KMS-11 (cell line): ENCODE measurements around the gene ABHD12.

Experiments
- H2AFZ ChIP-seq: fragments of 200-600 bp; sonication (generic); 2 replicates; pipeline ENCODE4 v1.6.1; 2016; ENCODE audit warnings: antibody characterized with exemption, mixed run types, low read depth
- H3K27ac ChIP-seq: fragments of 200-600 bp; sonication (generic); 2 replicates; pipeline ENCODE4 v1.6.1; 2016; ENCODE audit warnings: mild to moderate bottlenecking, mixed run types
- H3K27me3 ChIP-seq: fragments of 200-600 bp; sonication (generic); 2 replicates; pipeline ENCODE4 v1.6.1; 2017; ENCODE audit warnings: mild to moderate bottlenecking, low read depth, mixed run types, moderate library complexity; ENCODE audit not compliant: insufficient read depth
- H3K36me3 ChIP-seq: fragments of 200-600 bp; sonication (generic); 2 replicates; pipeline ENCODE4 v1.6.1; 2017; ENCODE audit warnings: mild to moderate bottlenecking, mixed run types; ENCODE audit not compliant: insufficient read depth
- H3K4me1 ChIP-seq: fragments of 200-600 bp; sonication (generic); 2 replicates; pipeline ENCODE4 v1.6.1; 2016; ENCODE audit warnings: mild to moderate bottlenecking, low read depth, mixed run types; ENCODE audit not compliant: poor library complexity, severe bottlenecking
- H3K4me2 ChIP-seq: fragments of 200-600 bp; sonication (generic); 2 replicates; pipeline ENCODE4 v1.7.0; 2016; ENCODE audit warnings: mild to moderate bottlenecking, mixed run types
- H3K4me3 ChIP-seq: fragments of 200-600 bp; sonication (generic); IDR thresholded peaks from 2 replicates; pipeline ENCODE4 v1.6.1; 2017; ENCODE audit warnings: low read depth, low read length, mixed read lengths; ENCODE audit not compliant: insufficient read depth
- H3K79me2 ChIP-seq: fragments of 200-600 bp; sonication (generic); 2 replicates; pipeline ENCODE4 v1.6.1; 2016; ENCODE audit warnings: low read depth, mixed run types; ENCODE audit not compliant: insufficient read depth
- H3K9ac ChIP-seq: fragments of 200-600 bp; sonication (generic); 2 replicates; pipeline ENCODE4 v1.6.1; 2016; ENCODE audit warnings: mild to moderate bottlenecking, mixed run types
- H4K20me1 ChIP-seq: fragments of 200-600 bp; sonication (generic); 2 replicates; pipeline ENCODE4 v1.6.1; 2016; ENCODE audit warnings: mild to moderate bottlenecking, mixed run types; ENCODE audit not compliant: insufficient read depth
- TF ChIP-seq, protein P1 (sequence below): fragments of 200-600 bp; sonication (generic); conservative IDR thresholded peaks from 2 replicates; pipeline ENCODE4 v1.6.1; 2017; ENCODE audit warnings: low read depth, mild to moderate bottlenecking, antibody characterized with exemption, low read length, moderate library complexity, mixed read lengths

ABHD12 gene

DNA sequence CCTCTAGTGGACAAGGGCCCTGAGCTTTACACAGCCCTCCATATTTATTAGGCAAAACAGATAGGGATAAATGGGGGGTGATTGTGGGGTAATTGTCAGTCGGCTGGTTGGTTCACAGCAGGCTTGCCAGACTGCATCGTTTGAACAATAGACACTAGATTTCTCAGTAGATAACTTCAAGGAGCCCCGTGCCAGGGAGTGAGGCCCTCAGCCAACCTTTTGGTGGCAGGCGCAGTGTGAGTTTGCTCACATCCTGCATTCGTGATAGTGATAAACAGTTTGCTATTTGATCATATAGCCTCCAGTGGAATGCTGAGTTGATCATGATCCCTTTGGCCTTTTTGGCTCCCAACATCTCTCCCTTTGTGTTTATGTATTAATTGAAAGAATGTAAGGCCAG is 3.6 kb upstream of the ABHD12 start:
- Histone ChIP-seq H3K27me3 (no peaks in the 10 kb centered on the region), H3K9ac (no peak overlapping the region), H2AFZ (no peak overlapping the region), H3K79me2 (peaks cover 9% of the 10 kb centered on the region; the same call in 1 of the 2 replicates), H4K20me1 (no peaks in the 10 kb centered on the region), H3K36me3 (no peaks in the 10 kb centered on the region), H3K27ac (no peak overlapping the region), H3K4me3 (no peak overlapping the region), H3K4me2 (no peak overlapping the region), H3K4me1 (peaks cover 28% of the 10 kb centered on the region)
- TF ChIP-seq, protein P1, sequence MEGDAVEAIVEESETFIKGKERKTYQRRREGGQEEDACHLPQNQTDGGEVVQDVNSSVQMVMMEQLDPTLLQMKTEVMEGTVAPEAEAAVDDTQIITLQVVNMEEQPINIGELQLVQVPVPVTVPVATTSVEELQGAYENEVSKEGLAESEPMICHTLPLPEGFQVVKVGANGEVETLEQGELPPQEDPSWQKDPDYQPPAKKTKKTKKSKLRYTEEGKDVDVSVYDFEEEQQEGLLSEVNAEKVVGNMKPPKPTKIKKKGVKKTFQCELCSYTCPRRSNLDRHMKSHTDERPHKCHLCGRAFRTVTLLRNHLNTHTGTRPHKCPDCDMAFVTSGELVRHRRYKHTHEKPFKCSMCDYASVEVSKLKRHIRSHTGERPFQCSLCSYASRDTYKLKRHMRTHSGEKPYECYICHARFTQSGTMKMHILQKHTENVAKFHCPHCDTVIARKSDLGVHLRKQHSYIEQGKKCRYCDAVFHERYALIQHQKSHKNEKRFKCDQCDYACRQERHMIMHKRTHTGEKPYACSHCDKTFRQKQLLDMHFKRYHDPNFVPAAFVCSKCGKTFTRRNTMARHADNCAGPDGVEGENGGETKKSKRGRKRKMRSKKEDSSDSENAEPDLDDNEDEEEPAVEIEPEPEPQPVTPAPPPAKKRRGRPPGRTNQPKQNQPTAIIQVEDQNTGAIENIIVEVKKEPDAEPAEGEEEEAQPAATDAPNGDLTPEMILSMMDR: no peak

DNA sequence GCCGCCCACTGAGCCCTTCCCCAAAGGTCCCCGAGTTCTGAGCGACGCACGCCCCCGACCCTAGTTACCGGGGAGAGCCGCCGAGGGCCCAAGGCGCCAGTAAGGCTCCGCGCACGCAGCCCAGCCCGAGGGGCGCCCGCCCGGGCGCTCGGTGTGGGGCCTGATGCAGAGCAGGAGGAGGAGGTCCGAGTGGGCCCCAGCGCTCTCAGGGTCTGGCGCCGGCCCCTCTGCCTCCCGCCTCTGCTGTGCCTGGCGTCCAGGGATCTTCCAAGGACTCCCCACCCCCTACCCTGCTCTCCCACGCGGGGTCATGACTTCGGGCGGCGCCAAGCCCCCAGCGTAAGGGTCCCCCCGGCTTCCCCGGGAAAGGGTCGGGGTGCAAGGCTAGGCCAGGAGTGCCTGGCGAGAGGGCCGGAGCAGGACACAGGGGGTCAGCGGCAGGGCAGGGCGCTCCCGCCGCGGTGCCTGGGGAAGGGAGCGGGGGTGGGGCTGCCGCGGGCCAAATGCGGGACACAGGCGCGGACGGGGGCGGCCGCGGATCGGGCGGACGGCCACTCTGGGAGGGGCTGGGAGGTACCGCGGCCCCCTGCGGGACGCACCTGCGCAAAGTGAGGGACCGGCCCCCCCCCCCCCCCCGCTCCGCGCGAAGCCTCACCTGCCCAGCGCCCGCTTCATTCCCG is 637 bp downstream of the ABHD12 start:
- H3K9ac ChIP-seq: peak overlapping the region; percentile 49; the same call in 1 of the 2 replicates
- H4K20me1 ChIP-seq: no peaks in the 10 kb centered on the region
- peak overlapping the region; percentile 33; the same call in 1 of the 2 replicates for H3K27ac ChIP-seq
- no peaks in the 10 kb centered on the region for H3K36me3 ChIP-seq
- H3K4me2 ChIP-seq: peak overlapping the region; percentile 82
- H3K4me1 ChIP-seq: peaks cover 16% of the 10 kb centered on the region
- peak overlapping the region; percentile 38 for H2AFZ ChIP-seq
- no peaks in the 10 kb centered on the region for H3K27me3 ChIP-seq
- peaks cover 46% of the 10 kb centered on the region for H3K79me2 ChIP-seq
- TF ChIP-seq, protein P1: no peak
- no peak overlapping the region for H3K4me3 ChIP-seq

DNA sequence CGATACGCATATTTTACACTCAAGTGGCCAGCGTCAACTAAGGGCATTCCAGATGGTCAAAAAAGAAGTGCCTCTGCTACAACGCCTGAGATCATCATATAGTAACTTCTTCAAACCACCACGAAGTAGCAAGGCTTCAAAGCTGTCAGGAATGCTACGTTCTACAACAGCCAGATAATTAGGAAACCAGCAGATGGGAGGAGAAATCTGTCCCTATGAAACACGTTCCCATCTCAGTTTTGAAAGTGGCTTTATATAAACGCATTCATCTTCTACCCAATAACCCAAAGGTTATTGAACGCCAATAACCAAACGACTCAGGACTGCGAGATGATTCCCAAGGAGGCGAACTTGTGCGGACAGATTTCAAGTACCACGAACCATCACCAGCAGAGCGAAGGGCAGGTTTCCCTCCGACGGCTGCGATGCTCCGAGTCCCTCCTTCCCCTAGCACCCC is 1.2 kb downstream of the ABHD12 start:
- H3K9ac ChIP-seq: peak overlapping the region; percentile 49; the same call in 1 of the 2 replicates
- no peak overlapping the region for H3K4me3 ChIP-seq
- TF ChIP-seq, protein P1: no peak
- no peaks in the 10 kb centered on the region for H3K36me3 ChIP-seq
- H3K27me3 ChIP-seq: no peaks in the 10 kb centered on the region
- H3K79me2 ChIP-seq: peaks cover 52% of the 10 kb centered on the region
- peak overlapping the region; percentile 32; the same call in 1 of the 2 replicates for H3K27ac ChIP-seq
- H3K4me2 ChIP-seq: peak overlapping the region; percentile 82
- H2AFZ ChIP-seq: peak overlapping the region; percentile 38
- peaks cover 16% of the 10 kb centered on the region for H3K4me1 ChIP-seq
- H4K20me1 ChIP-seq: no peaks in the 10 kb centered on the region

DNA sequence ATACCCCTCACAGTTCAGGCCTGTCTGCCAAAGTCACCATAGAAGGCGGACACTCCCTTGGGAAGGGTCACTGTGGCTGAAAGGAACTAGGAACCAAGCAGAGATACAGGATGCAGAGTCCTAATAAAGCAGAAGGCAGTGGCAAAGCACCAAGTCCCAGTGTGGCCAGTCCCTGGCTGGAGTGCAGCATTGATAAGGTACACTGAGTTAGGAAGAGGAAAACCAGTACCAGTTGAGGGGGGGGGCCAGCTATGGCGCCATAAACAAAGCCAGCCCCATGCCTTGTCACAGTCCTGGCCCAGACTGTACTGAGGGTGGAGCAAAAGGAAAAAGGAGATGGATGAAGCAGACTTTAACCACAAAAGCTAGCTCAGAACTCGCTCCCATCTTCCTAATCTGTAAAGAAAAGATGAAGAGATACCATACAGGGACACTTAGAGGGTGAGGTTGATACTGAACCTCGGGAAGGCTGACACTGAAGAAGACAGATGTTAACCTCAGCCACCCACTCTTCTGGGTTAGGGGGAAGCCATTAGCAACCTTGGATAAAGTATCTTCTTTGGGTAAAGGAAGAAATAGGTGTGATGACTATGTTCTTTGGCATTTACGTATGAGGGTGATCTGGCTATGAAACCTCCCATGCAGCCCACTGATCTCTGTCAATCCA is 7.8 kb downstream of the ABHD12 start:
- Histone ChIP-seq H3K36me3 (no peaks in the 10 kb centered on the region), H3K4me1 (peaks cover 4% of the 10 kb centered on the region), H3K4me3 (no peak overlapping the region), H3K79me2 (peaks cover 88% of the 10 kb centered on the region), H3K4me2 (no peak overlapping the region), H4K20me1 (no peaks in the 10 kb centered on the region), H3K9ac (no peak overlapping the region), H3K27ac (no peak overlapping the region), H2AFZ (no peak overlapping the region), H3K27me3 (no peaks in the 10 kb centered on the region)
- TF ChIP-seq, protein P1: no peak
